MM.1S (cell line): Measurements from ENCODE around the gene PIEZO2.

Source experiments
- DNase-seq: peaks from one replicate; pipeline ENCODE4 v3.0.0-alpha.2; 2015
- H2AFZ ChIP-seq: fragments of 300-600 bp; sonication (generic); 2 replicates; pipeline ENCODE4 v1.6.0; 2016; ENCODE audit warnings: antibody characterized with exemption, low read length
- H3F3A ChIP-seq: fragments of 300-600 bp; sonication (generic); 2 replicates; pipeline ENCODE4 v1.6.1; 2016; ENCODE audit warnings: mild to moderate bottlenecking, antibody characterized with exemption, low read length, moderate library complexity, mixed read lengths; ENCODE audit not compliant: insufficient read depth
- H3K27ac ChIP-seq: fragments of 300-600 bp; sonication (generic); 2 replicates; pipeline ENCODE4 v1.5.1; 2016; ENCODE audit warnings: mild to moderate bottlenecking, low read length
- H3K27me3 ChIP-seq: fragments of 300-600 bp; sonication (generic); replicated peaks from 2 replicates; pipeline ENCODE4 v1.6.0; 2016; ENCODE audit warnings: low read length; ENCODE audit not compliant: insufficient read depth
- H3K36me3 ChIP-seq: fragments of 300-600 bp; sonication (generic); replicated peaks from 2 replicates; pipeline ENCODE4 v1.6.1; 2016; ENCODE audit warnings: mild to moderate bottlenecking, low read length, mixed read lengths; ENCODE audit not compliant: insufficient read depth
- H3K4me1 ChIP-seq: fragments of 300-600 bp; sonication (generic); 2 replicates; pipeline ENCODE4 v1.6.1; 2016; ENCODE audit warnings: low read length, mixed read lengths
- H3K4me2 ChIP-seq: fragments of 300-600 bp; sonication (generic); 2 replicates; pipeline ENCODE4 v1.6.0; 2016; ENCODE audit warnings: low read depth, low read length
- H3K4me3 ChIP-seq: fragments of 300-600 bp; sonication (generic); 2 replicates; pipeline ENCODE4 v1.5.1; 2016; ENCODE audit warnings: low read length, mixed read lengths
- H3K79me2 ChIP-seq: fragments of 300-600 bp; sonication (generic); 2 replicates; pipeline ENCODE4 v1.6.1; 2016; ENCODE audit warnings: mixed run types, low read length, mixed read lengths
- H3K9ac ChIP-seq: fragments of 300-600 bp; sonication (generic); 2 replicates; pipeline ENCODE4 v1.6.1; 2016; ENCODE audit warnings: low read length, mixed read lengths
- H3K9me2 ChIP-seq: fragments of 300-600 bp; sonication (generic); replicated peaks from 2 replicates; pipeline ENCODE4 v1.6.1; 2016; ENCODE audit warnings: mild to moderate bottlenecking, low read length, mixed read lengths; ENCODE audit not compliant: insufficient read depth
- H3K9me3 ChIP-seq: fragments of 300-600 bp; sonication (generic); replicated peaks from 2 replicates; pipeline ENCODE4 v1.6.1; 2016; ENCODE audit warnings: mild to moderate bottlenecking, low read length, mixed read lengths; ENCODE audit not compliant: insufficient read depth
- H4K20me1 ChIP-seq: fragments of 300-600 bp; sonication (generic); 2 replicates; pipeline ENCODE4 v1.6.1; 2016; ENCODE audit warnings: mild to moderate bottlenecking, low read length, moderate library complexity, mixed read lengths; ENCODE audit not compliant: insufficient read depth
- CTCF ChIP-seq: fragments of 300-600 bp; sonication (generic); IDR thresholded peaks from 2 replicates; pipeline ENCODE4 v1.5.1; 2016; ENCODE audit warnings: antibody characterized with exemption, low read length, mixed read lengths
- EZH2 ChIP-seq: fragments of 300-600 bp; sonication (generic); optimal IDR thresholded peaks from 2 replicates; pipeline ENCODE3; 2017; ENCODE audit warnings: low read depth, mild to moderate bottlenecking, antibody characterized with exemption, low read length, mixed read lengths
- EZH2phosphoT487 ChIP-seq: fragments of 300-600 bp; sonication (generic); IDR thresholded peaks from 2 replicates; pipeline ENCODE4 v1.6.1; 2018; ENCODE audit warnings: antibody characterized with exemption, low read length

Gene PIEZO2

DNA sequence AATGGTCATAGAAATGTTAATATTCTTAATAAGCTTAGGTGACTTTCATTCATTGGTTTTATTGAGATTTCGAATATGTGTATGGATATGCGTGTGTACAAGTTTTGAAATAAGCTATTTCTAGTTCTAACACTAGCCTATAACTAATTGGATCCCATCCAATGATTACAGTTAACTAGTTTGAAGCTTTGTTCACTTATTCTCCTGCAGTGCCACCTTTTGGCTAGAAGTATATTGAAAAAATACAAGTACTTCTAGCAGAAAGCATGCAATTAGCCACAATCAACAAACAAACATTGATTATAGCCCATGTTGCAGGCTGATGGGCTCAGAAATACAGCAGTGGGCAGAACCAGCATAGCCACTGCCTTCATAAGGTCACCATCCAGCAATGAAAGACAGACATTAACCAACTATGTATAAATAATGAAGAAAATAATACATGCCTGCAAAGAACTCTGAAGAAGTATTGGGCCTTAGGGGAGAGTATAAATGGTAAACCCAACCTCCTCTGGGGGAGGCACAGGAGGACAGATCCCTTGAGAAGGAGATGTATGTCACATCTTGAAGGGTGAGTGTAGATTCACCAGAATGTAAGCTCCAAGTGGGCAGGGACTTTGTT, 5.1 kb upstream of the PIEZO2 start:
- no peaks in the 10 kb centered on the region for H4K20me1 ChIP-seq
- peak; percentile 48 for DNase-seq
- TF ChIP-seq CTCF: peak; percentile 49
- no peak for TF ChIP-seq EZH2
- no peak for TF ChIP-seq EZH2phosphoT487
- H3K36me3 ChIP-seq: no peaks in the 10 kb centered on the region
- H3K9ac ChIP-seq: no peak overlapping the region
- no peak overlapping the region for H3K4me3 ChIP-seq
- no peak overlapping the region for H2AFZ ChIP-seq
- no peak overlapping the region for H3K4me2 ChIP-seq
- no peaks in the 10 kb centered on the region for H3F3A ChIP-seq
- H3K4me1 ChIP-seq: no peaks in the 10 kb centered on the region
- no peaks in the 10 kb centered on the region for H3K9me3 ChIP-seq
- no peaks in the 10 kb centered on the region for H3K27me3 ChIP-seq
- no peak overlapping the region for H3K27ac ChIP-seq
- no peaks in the 10 kb centered on the region for H3K9me2 ChIP-seq
- H3K79me2 ChIP-seq: no peaks in the 10 kb centered on the region

GRCh38 chr18:11153097-11153496, 3.7 kb upstream of the PIEZO2 start:
- H3K9me3 ChIP-seq: no peaks in the 10 kb centered on the region
- no peaks in the 10 kb centered on the region for H4K20me1 ChIP-seq
- no peaks in the 10 kb centered on the region for H3K9me2 ChIP-seq
- H3K4me1 ChIP-seq: no peaks in the 10 kb centered on the region
- H3F3A ChIP-seq: no peaks in the 10 kb centered on the region
- H3K4me3 ChIP-seq: no peak overlapping the region
- H3K27ac ChIP-seq: no peak overlapping the region
- TF ChIP-seq EZH2phosphoT487 (no peak), CTCF (no peak), EZH2 (no peak)
- H3K36me3 ChIP-seq: no peaks in the 10 kb centered on the region
- no peak overlapping the region for H2AFZ ChIP-seq
- no peak overlapping the region for H3K9ac ChIP-seq
- no peaks in the 10 kb centered on the region for H3K27me3 ChIP-seq
- H3K4me2 ChIP-seq: no peak overlapping the region
- H3K79me2 ChIP-seq: no peaks in the 10 kb centered on the region
- no peak for DNase-seq

- H3K4me3 ChIP-seq: no peak overlapping the region
- no peak overlapping the region for H3K27ac ChIP-seq
- H3K9ac ChIP-seq: no peak overlapping the region
- H3K9me2 ChIP-seq: no peaks in the 10 kb centered on the region
- no peaks in the 10 kb centered on the region for H3K79me2 ChIP-seq
- H3K4me1 ChIP-seq: no peaks in the 10 kb centered on the region
- no peak overlapping the region for H3K4me2 ChIP-seq
- no peak for TF ChIP-seq EZH2phosphoT487
- TF ChIP-seq CTCF: no peak
- no peak for TF ChIP-seq EZH2
- no peaks in the 10 kb centered on the region for H3F3A ChIP-seq
- DNase-seq: no peak
- no peaks in the 10 kb centered on the region for H3K36me3 ChIP-seq
- no peaks in the 10 kb centered on the region for H3K27me3 ChIP-seq
- no peaks in the 10 kb centered on the region for H4K20me1 ChIP-seq
- no peaks in the 10 kb centered on the region for H3K9me3 ChIP-seq
- H2AFZ ChIP-seq: no peak overlapping the region
Measured at GRCh38 chr18:11150271-11150615, 874 bp upstream of the PIEZO2 start.
